Adipocyte (in vitro differentiated cells): ENCODE measurements around the gene CFAP47.
"Not testable (repeated sequence)": the region's sequence is repeated elsewhere in the genome, so short reads cannot be mapped to it uniquely, and the experiment has no call there.

Experiments
- DNase-seq: peaks from one replicate; pipeline ENCODE4 v3.0.0-alpha.2; 2015; ENCODE audit warnings: low read depth
- H3K27me3 ChIP-seq: replicated peaks from 2 replicates; pipeline ENCODE4 v1.7.0; 2013; ENCODE audit warnings: mild to moderate bottlenecking, low read length, moderate library complexity; ENCODE audit not compliant: control insufficient read depth, insufficient read depth
- H3K36me3 ChIP-seq: 2 replicates; pipeline ENCODE4 v1.7.0; 2013; ENCODE audit warnings: low read length, mild to moderate bottlenecking, moderate library complexity; ENCODE audit not compliant: control insufficient read depth, insufficient read depth, severe bottlenecking
- H3K4me1 ChIP-seq: 2 replicates; pipeline ENCODE4 v1.7.0; 2013; ENCODE audit warnings: mild to moderate bottlenecking, low read length, moderate library complexity; ENCODE audit not compliant: control insufficient read depth, insufficient read depth
- H3K4me3 ChIP-seq: 2 replicates; pipeline ENCODE4 v1.7.0; 2013; ENCODE audit warnings: mild to moderate bottlenecking, low read length, moderate library complexity
- H3K9ac ChIP-seq: 2 replicates; pipeline ENCODE4 v1.7.0; 2013; ENCODE audit warnings: mild to moderate bottlenecking, low read length, moderate library complexity
- H3K9me3 ChIP-seq: 2 replicates; pipeline ENCODE4 v1.7.0; 2013; ENCODE audit warnings: mild to moderate bottlenecking, low read length, moderate library complexity; ENCODE audit not compliant: control insufficient read depth

The CFAP47 gene, protein sequence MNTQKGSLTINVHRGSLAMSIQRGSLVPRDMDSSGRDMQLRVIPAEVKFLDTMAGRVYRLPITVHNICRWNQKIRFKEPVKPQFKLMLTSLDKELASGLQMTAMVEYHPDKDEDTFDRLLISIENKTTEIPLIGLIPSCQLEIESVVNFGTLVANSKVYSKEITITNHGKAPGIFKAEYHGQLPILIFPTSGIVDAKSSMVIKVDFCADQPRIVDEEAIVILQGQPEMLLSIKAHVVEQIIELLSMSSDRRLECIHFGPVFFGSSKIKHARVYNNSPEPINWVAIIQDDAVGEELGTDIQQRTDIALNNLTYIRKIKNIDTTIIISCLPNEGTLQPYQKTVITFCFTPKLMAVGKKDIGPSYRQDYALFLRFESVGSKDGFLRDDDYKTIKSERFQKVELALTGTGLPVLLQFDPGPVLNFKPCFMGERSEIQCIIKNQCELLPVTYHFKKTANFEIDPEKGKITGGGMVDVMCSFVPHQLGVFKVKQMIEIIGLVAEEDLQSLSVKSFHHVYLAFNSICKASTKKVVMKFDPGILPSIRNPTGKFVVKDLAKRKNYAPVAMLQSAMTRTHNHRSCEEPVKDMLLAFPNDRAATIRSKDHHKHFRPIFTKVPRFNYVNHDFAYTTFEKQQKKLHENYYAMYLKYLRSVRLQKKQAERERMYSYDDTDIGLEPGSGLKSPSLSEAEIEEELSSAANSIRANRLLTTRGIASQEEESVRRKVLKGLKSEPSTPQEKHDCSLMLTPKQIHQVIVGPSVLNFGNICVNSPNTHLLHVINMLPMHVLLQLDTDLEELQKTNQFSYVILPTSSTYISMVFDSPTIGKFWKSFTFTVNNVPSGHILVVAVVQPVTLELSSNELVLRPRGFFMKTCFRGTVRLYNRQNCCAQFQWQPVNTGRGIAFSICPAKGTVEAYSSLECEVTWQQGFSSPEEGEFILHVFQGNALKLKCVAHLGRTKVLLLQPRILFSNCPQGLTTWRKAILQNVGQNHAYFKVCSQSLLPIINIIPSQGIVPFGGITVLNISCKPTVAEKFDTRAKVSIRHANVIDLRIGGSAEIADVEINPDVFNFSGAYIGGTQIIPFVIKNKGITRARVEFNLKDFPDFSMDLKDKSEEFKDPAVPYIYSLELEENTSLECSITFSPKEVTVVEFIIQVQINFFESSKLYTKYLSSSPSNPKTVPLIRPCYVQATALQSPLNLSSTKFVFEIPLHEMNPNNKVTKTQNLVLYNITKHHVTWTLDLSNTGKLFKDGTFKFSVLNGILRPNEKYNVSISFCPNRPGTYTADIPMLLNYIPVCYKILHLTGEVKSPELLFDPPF (N-terminal part only)

GRCh38 chrX:35919536-35920309, at the start of gene CFAP47:
TSS of gene CFAP47 (plus strand) at chrX:35919734. CDS start at chrX:35919800, 66 bp downstream.
- no peak for DNase-seq
- H3K9ac ChIP-seq: no peak within 1 kb of the TSS
- H3K27me3 ChIP-seq: peaks cover 5% of the 10 kb centered on the region
- H3K4me1 ChIP-seq: no peaks in the 10 kb centered on the region
- no peaks in the 10 kb centered on the region for H3K36me3 ChIP-seq
- no peak within 1 kb of the TSS for H3K4me3 ChIP-seq
- H3K9me3 ChIP-seq: peaks cover 9% of the 10 kb centered on the region

DNA sequence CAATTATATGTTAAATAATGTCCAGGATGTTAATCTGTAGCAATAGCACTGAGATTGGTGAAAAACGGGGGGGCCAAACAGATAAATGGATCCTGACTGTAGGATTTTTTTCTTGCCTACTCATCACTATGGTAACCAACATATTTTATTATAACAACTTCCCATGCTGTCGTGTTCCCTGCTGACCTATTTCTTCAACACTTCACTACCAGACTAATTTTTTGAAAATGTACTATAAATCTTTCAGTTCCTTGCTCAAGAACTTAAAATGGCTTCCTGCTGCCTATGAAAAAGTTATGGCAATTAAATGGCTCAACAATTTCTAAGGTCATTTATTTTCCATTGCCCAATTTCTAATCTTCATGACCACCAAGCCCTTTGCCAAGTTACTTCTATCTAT, 38.9 kb upstream of the CFAP47 start:
- H3K36me3 ChIP-seq: no peaks in the 10 kb centered on the region
- no peak overlapping the region for H3K4me3 ChIP-seq
- no peaks in the 10 kb centered on the region for H3K9me3 ChIP-seq
- DNase-seq: no peak
- H3K9ac ChIP-seq: no peak overlapping the region
- no peaks in the 10 kb centered on the region for H3K4me1 ChIP-seq
- H3K27me3 ChIP-seq: no peaks in the 10 kb centered on the region

DNA sequence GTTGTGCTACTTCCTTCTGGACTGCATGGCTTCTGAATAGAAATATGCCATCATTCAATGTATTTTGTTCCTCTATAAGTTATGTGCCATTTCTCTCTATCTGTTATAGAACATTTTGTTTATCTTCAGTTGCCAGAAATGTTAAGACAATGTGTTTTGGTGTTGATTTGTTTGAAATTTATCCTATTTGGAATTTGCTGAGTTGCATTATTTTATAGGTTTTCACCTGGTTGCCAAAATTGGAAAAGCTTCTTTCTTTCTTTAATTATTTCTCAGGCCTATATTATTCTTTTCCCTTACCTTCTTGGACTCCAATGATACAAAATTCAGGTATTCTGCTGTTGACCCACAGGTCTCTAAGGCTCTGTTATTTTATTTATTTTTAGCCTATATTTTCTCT, 33.4 kb upstream of the CFAP47 start:
- Histone ChIP-seq H3K9ac (no peak overlapping the region), H3K9me3 (no peaks in the 10 kb centered on the region), H3K27me3 (no peaks in the 10 kb centered on the region), H3K4me1 (no peaks in the 10 kb centered on the region), H3K4me3 (no peak overlapping the region), H3K36me3 (no peaks in the 10 kb centered on the region)
- DNase-seq: no peak

DNA sequence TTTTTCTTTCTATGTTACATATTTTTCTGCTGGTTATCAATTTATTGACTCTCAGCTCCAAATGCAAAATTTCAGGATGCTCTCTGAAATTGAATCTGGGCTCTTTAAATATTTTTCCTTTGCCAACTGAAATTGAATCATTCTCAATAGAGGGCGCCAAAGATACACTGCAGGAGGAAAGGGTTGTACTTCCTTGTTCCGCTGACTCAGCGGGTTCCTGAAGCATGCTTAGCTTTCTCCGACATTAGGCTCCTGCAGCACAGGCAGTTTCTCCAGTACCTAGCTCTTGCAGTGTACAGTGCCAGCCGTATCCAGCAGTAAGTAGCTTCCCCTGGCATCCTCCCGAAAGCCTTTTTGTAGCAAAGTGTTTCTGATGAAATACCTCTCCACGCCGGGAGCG, 28.8 kb upstream of the CFAP47 start:
- H3K4me3 ChIP-seq: no peak overlapping the region
- no peaks in the 10 kb centered on the region for H3K9me3 ChIP-seq
- DNase-seq: peak; percentile 17
- no peaks in the 10 kb centered on the region for H3K4me1 ChIP-seq
- H3K36me3 ChIP-seq: no peaks in the 10 kb centered on the region
- H3K9ac ChIP-seq: no peak overlapping the region
- H3K27me3 ChIP-seq: no peaks in the 10 kb centered on the region

- not testable (repeated sequence) for DNase-seq
These were observed 67.3 kb downstream of the CFAP47 start for GRCh38 chrX:35986816-35987215.

GRCh38 chrX:36007207-36007606, 87.7 kb downstream of the CFAP47 start:
- DNase-seq: no peak
- peaks cover 4% of the 10 kb centered on the region for H3K27me3 ChIP-seq
- H3K9me3 ChIP-seq: peaks cover 6% of the 10 kb centered on the region
- H3K36me3 ChIP-seq: no peaks in the 10 kb centered on the region
- no peaks in the 10 kb centered on the region for H3K4me1 ChIP-seq
- H3K9ac ChIP-seq: no peak overlapping the region
- no peak overlapping the region for H3K4me3 ChIP-seq

More at GRCh38 chrX:35986816-35987215, 67.3 kb downstream of the CFAP47 start:
- H3K4me3 ChIP-seq, H3K4me1 ChIP-seq, H3K9ac ChIP-seq, H3K27me3 ChIP-seq, H3K36me3 ChIP-seq, H3K9me3 ChIP-seq: not testable (repeated sequence)

GRCh38 chrX:36019125-36019524, 99.6 kb downstream of the CFAP47 start:
- Histone ChIP-seq H3K9me3 (no peaks in the 10 kb centered on the region), H3K4me3 (no peak overlapping the region), H3K36me3 (no peaks in the 10 kb centered on the region), H3K4me1 (no peaks in the 10 kb centered on the region), H3K9ac (no peak overlapping the region), H3K27me3 (no peaks in the 10 kb centered on the region)
- DNase-seq: no peak

- no peaks in the 10 kb centered on the region for H3K27me3 ChIP-seq
- H3K4me1 ChIP-seq: no peaks in the 10 kb centered on the region
- H3K9ac ChIP-seq: no peak overlapping the region
- H3K9me3 ChIP-seq: no peaks in the 10 kb centered on the region
- DNase-seq: no peak
- no peaks in the 10 kb centered on the region for H3K36me3 ChIP-seq
- no peak overlapping the region for H3K4me3 ChIP-seq
These were observed 116.0 kb downstream of the CFAP47 start for GRCh38 chrX:36035550-36035949.

DNA sequence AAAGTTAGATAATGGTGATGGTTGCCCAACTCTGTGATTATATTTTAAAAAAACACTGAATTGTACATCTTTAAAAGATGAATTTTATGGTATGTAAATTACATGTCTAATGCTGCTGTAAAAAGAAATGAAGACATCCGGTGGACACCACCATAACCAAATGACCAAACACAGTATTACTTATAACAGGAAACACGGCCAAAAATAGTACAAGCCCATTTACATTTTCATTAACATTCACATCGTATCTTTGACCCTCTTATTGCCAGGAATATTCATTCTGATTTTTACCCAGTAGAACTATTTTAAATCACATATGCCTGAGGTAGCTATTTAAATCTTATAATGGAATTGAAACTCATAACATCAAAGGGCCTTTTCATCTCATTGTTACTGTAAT, 143.2 kb downstream of the CFAP47 start:
- Histone ChIP-seq H3K4me1 (no peaks in the 10 kb centered on the region), H3K27me3 (no peaks in the 10 kb centered on the region), H3K4me3 (no peak overlapping the region), H3K9ac (no peak overlapping the region), H3K36me3 (no peaks in the 10 kb centered on the region), H3K9me3 (no peaks in the 10 kb centered on the region)
- no peak for DNase-seq

- H3K4me3 ChIP-seq: no peak overlapping the region
- H3K27me3 ChIP-seq: no peaks in the 10 kb centered on the region
- no peaks in the 10 kb centered on the region for H3K36me3 ChIP-seq
- no peak for DNase-seq
- H3K9me3 ChIP-seq: no peaks in the 10 kb centered on the region
- no peaks in the 10 kb centered on the region for H3K4me1 ChIP-seq
- no peak overlapping the region for H3K9ac ChIP-seq
These were observed 151.5 kb downstream of the CFAP47 start for GRCh38 chrX:36071061-36071460.
